ENCODE measurements around the gene RAB12. TPM values are rescaled to one million over a fixed set of nuclear protein-coding genes. Genes with fewer than 3 reads are reported as not detected.
"Not testable (repeated sequence)": the region's sequence is repeated elsewhere in the genome, so short reads cannot be mapped to it uniquely, and the experiment has no call there.

The RAB12 gene
- total RNA-seq, 8 experiments from 2014 or later, result 18.5 to 70.6 (median 28.2) TPM

GRCh38 chr18:8632386-8632785, 23.1 kb downstream of the RAB12 start:
- no peak for ATAC-seq (replicated peaks in 6 of 8)
- in situ Hi-C loops (cut with MboI; ENCODE audit: low pct_unique_long_range_greater_than_20kb in 2 of 9, low sequenced_read_pairs in 9 of 9, unreplicated experiment in 9 of 9), result no loop called here
- H3K4me1 ChIP-seq (replicated peaks in 1 of 2), result peaks cover 0 to 3% of the 10 kb centered on the region in 2 donors
- no peak overlapping the region for H3K27ac ChIP-seq
- WGBS, 10 experiments, result 88 to 100% (median 100%) methylated on average over 1 to 4 of the region's 4 CpGs; no CpG with 5 or more reads in 3 of the 10 experiments
- no peak overlapping the region for H3K4me3 ChIP-seq

- Histone ChIP-seq H3K4me1 (replicated peaks in 1 of 2) (peaks cover 0 to 3% of the 10 kb centered on the region in 2 donors), H3K4me3 (no peak overlapping the region), H3K27ac (no peak overlapping the region)
- WGBS, 10 experiments, result 94 to 100% (median 98%) methylated on average over 2 to 6 of the region's 6 CpGs; no CpG with 5 or more reads in 3 of the 10 experiments
- ATAC-seq (replicated peaks in 6 of 8), result no peak
- in situ Hi-C loops (cut with MboI; ENCODE audit: low pct_unique_long_range_greater_than_20kb in 2 of 9, low sequenced_read_pairs in 9 of 9, unreplicated experiment in 9 of 9), result no loop called here
Observed at GRCh38 chr18:8634508-8634907, 25.3 kb downstream of the RAB12 start.

GRCh38 chr18:8635087-8635486, 25.9 kb downstream of the RAB12 start:
- in situ Hi-C loops (cut with MboI; ENCODE audit: low pct_unique_long_range_greater_than_20kb in 2 of 9, low sequenced_read_pairs in 9 of 9, unreplicated experiment in 9 of 9), result no loop called here
- WGBS, 10 experiments, result 75 to 100% (median 96%) methylated on average over 1 to 3 of the region's 3 CpGs; no CpG with 5 or more reads in 1 of the 10 experiments
- ATAC-seq (replicated peaks in 6 of 8), result no peak

DNA sequence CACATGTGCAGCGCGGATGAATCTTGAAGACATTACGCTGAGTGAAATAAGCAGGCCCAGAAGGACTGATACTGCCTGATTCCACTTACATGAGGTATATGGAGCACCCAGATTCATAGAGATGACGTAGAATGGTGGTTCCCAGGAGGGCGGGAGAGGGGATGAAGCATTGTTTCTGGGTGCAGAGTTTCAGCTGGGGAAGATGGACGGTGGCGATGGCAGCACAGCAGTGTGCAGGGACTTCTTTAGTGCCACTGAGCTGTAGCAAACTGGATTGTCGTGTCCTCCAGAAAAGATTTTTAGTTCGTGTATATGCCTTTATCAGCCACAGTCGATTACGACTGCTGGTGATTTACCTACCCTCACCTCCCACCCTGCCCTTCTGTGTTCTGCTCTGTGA, 30.5 kb downstream of the RAB12 start:
- 90 to 100% (median 96%) methylated on average over 1 to 11 of the region's 11 CpGs; no CpG with 5 or more reads in 1 of the 10 experiments for WGBS, 10 experiments
- Histone ChIP-seq H3K27ac (no peak overlapping the region), H3K4me1 (replicated peaks in 1 of 2) (no peaks in the 10 kb centered on the region), H3K4me3 (no peak overlapping the region)
- in situ Hi-C loops (cut with MboI; ENCODE audit: low pct_unique_long_range_greater_than_20kb in 2 of 9, low sequenced_read_pairs in 9 of 9, unreplicated experiment in 9 of 9), result no loop called here
- ATAC-seq (replicated peaks in 6 of 8), result no peak

More at GRCh38 chr18:8635087-8635486, 25.9 kb downstream of the RAB12 start:
- Histone ChIP-seq H3K27ac (no peak overlapping the region), H3K4me1 (replicated peaks in 1 of 2) (peaks cover 0 to 2% of the 10 kb centered on the region in 2 donors), H3K4me3 (no peak overlapping the region)

GRCh38 chr18:8643326-8643878, 34.2 kb downstream of the RAB12 start:
- WGBS, 10 experiments, result 0 to 100% (median 70%) methylated on average over 1 to 3 of the region's 3 CpGs; no CpG with 5 or more reads in 1 of the 10 experiments

GRCh38 chr18:8647359-8647758, 38.1 kb downstream of the RAB12 start:
- 33 to 100% (median 57%) methylated on average over 1 to 2 of the region's 3 CpGs; no CpG with 5 or more reads in 3 of the 10 experiments for WGBS, 10 experiments
- in situ Hi-C loops (cut with MboI; ENCODE audit: low pct_unique_long_range_greater_than_20kb in 2 of 9, low sequenced_read_pairs in 9 of 9, unreplicated experiment in 9 of 9); H3K4me3 ChIP-seq; ATAC-seq (replicated peaks in 6 of 8); H3K4me1 ChIP-seq (replicated peaks in 1 of 2); H3K27ac ChIP-seq: not testable (repeated sequence)

More at GRCh38 chr18:8643326-8643878, 34.2 kb downstream of the RAB12 start:
- no peak overlapping the region for H3K27ac ChIP-seq
- no peaks in the 10 kb centered on the region for H3K4me1 ChIP-seq (replicated peaks in 1 of 2)
- H3K4me3 ChIP-seq, result no peak overlapping the region
- no peak for ATAC-seq (replicated peaks in 6 of 8)
- in situ Hi-C loops (cut with MboI; ENCODE audit: low pct_unique_long_range_greater_than_20kb in 2 of 9, low sequenced_read_pairs in 9 of 9, unreplicated experiment in 9 of 9), result no loop called here

DNA sequence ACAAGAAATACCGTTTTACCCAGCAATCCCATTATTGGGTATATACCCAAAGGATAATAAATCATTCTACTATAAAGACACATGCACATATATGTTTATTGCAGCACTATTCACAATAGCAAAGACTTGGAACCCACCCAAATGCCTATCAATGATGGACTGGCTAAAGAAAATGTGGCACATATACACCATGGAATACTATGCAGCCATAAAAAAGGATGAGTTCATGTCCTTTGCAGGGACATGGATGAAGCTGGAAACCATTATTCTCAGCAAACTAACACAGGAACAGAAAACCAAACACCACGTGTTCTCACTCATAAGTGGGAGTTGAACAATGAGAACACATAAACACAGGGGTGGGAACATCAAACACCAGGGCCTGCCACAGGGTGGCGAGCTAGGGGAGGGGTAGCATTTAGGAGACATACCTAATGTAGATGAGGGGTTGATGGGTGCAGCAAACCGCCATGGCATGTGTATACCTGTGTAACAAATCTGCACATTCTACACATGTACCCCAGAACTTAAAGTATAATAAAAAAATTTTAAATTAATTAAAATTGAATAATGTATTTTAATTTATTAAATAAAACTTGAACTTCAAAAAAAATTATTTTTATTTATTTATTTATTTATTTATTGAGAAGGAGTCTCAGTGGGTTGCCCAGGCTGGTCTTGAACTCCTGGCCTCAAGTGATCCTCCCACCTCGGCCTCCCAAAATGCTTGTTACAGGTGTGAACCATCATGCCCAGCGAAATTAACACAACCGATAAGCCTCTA, 42.4 kb downstream of the RAB12 start:
- in situ Hi-C loops (cut with MboI; ENCODE audit: low pct_unique_long_range_greater_than_20kb in 2 of 9, low sequenced_read_pairs in 9 of 9, unreplicated experiment in 9 of 9), result loop anchor here in 8 of 9 experiments (10.0 to 25.0 kb wide), 2 partner anchors 333 to 336 kb away; no protein-coding TSS in a partner anchor
- not testable (repeated sequence) for H3K27ac ChIP-seq; ATAC-seq (replicated peaks in 6 of 8); H3K4me3 ChIP-seq; H3K4me1 ChIP-seq (replicated peaks in 1 of 2)
- 67 to 100% (median 90%) methylated on average over 2 to 6 of the region's 7 CpGs; no CpG with 5 or more reads in 2 of the 10 experiments for WGBS, 10 experiments

DNA sequence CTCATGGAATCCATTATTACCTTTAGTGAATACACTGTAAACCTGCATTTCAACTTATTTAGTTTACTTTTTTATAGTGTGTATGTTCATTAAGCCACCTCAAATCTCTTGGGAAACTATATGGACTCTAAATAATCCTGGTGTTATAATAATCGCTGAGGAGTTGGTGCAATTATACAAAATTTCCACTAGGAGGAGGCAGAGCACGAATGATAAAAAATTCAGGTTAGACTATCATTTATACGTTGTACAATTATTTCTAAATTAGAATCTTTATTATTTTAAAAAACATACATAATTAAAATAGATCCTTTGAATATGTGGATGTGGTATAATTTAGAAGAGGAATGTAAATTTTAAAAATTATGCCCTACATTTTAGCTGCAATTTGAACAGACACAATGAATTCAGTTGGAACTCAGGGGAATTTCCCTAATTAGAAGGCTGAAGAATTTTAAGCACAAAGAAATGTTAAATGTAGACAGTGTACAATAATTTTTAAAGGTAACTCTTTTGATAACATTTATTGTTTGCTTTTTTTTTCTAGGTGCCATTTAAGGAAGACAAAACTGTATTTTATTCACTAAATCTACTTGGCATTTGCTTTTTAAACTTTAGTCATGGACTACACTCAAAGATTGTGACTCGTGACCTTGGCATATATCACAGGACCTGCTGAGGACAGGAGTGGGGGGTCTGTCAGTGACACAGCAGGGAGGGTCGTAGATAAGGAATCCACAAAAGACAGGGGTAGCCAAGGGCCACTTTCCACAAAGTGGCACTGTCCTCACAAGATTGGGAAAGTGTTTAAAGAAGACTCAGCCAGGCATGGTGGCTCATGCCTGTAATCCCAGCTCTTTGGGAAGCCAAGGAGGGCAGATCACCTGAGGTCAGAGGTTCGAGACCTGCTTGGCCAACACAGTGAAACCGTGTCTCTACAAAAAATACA, 45.5 kb downstream of the RAB12 start:
- Histone ChIP-seq H3K4me1 (replicated peaks in 1 of 2) (peaks cover 14 to 16% of the 10 kb centered on the region in 2 donors), H3K4me3 (no peak overlapping the region), H3K27ac (no peak overlapping the region)
- ATAC-seq (replicated peaks in 6 of 8), result peak in 1 of 8 experiments; percentile 41
- WGBS, 10 experiments, result 0 to 39% (median 6%) methylated on average over 1 to 6 of the region's 7 CpGs
- in situ Hi-C loops (cut with MboI; ENCODE audit: low pct_unique_long_range_greater_than_20kb in 2 of 9, low sequenced_read_pairs in 9 of 9, unreplicated experiment in 9 of 9), result loop anchor here in 8 of 9 experiments (10.0 to 25.0 kb wide), 2 partner anchors 330 to 333 kb away; no protein-coding TSS in a partner anchor

DNA sequence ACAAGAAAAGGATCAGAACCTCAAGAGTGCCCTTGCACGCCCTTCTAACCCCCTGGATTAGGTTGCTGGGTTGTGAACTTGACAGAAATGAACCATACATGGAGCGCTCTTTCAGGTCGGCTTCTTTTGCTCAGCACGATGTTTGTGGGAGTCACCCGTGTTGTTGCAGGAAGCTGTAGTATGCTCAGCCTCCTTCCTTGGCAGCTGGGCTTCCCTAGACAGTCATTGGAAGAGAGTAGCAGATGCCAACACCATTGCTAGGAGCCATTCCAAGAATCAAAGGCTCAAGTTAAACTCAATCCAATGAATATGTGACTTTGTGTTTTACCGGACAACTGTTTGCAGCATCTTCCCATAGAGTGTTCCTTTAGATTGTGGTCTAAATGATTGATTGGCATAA, 47.0 kb downstream of the RAB12 start:
- in situ Hi-C loops (cut with MboI; ENCODE audit: low pct_unique_long_range_greater_than_20kb in 2 of 9, low sequenced_read_pairs in 9 of 9, unreplicated experiment in 9 of 9), result loop anchor here in 8 of 9 experiments (10.0 to 25.0 kb wide), 2 partner anchors 329 to 331 kb away; no protein-coding TSS in a partner anchor
- Histone ChIP-seq H3K27ac (no peak overlapping the region), H3K4me1 (replicated peaks in 1 of 2) (peaks cover 18 to 20% of the 10 kb centered on the region in 2 donors), H3K4me3 (no peak overlapping the region)
- WGBS, 10 experiments, result 60 to 94% (median 80%) methylated on average over 1 to 6 of the region's 6 CpGs; no CpG with 5 or more reads in 4 of the 10 experiments
- ATAC-seq (replicated peaks in 6 of 8), result no peak

- ATAC-seq (replicated peaks in 6 of 8), result peak in 3 of 8 experiments; percentile 20 to 22 (median 21)
- Histone ChIP-seq H3K4me3 (no peak overlapping the region), H3K27ac (peak overlapping the region in 1 of 2 donors; percentile 5), H3K4me1 (replicated peaks in 1 of 2) (peaks cover 27 to 28% of the 10 kb centered on the region in 2 donors)
- 65 to 89% (median 78%) methylated on average over 2 to 12 of the region's 14 CpGs; no CpG with 5 or more reads in 1 of the 10 experiments for WGBS, 10 experiments
- in situ Hi-C loops (cut with MboI; ENCODE audit: low pct_unique_long_range_greater_than_20kb in 2 of 9, low sequenced_read_pairs in 9 of 9, unreplicated experiment in 9 of 9), result loop anchor here in 8 of 9 experiments (10.0 to 25.0 kb wide), 2 partner anchors 328 to 330 kb away; no protein-coding TSS in a partner anchor
Observed at GRCh38 chr18:8657050-8657820, 48.0 kb downstream of the RAB12 start.

DNA sequence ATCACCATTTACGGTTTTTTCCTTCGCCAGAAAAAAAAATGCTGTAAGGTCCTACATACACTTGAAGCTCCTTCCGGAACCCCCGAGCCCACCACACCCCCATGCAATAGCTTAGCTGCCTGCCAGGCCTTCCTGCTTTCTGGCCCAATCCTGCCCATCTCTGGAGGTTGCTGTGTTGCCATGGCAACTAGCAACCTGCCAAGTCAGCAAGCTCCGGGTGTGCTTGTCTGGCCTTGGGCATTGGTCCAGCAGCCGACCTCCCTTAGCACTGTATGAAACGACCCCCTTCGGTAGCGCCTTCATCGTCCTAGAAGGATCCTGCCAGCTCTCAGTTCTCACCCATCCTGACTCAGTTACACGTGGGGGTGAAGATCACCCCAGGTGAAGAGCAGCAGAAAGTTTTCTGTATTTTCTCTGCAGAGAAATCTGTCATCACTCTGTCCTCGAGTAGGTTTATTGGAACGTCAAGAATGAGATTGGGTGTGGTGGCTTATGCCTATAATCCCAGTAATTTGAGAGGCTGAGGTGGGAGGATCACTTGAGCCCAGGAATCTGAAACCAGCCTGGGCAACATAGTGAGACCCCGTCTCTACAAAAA, 48.7 kb downstream of the RAB12 start:
- ATAC-seq (replicated peaks in 6 of 8), result peak in 6 of 8 experiments; percentile 6 to 75 (median 64)
- in situ Hi-C loops (cut with MboI; ENCODE audit: low pct_unique_long_range_greater_than_20kb in 2 of 9, low sequenced_read_pairs in 9 of 9, unreplicated experiment in 9 of 9), result loop anchor here in 8 of 9 experiments (10.0 to 25.0 kb wide), 2 partner anchors 327 to 329 kb away; no protein-coding TSS in a partner anchor
- H3K27ac ChIP-seq, result peak overlapping the region in 1 of 2 donors; percentile 5

More for the DNA sequence above, 48.7 kb downstream of the RAB12 start:
- H3K4me3 ChIP-seq, result no peak overlapping the region
- peaks cover 34 to 36% of the 10 kb centered on the region in 2 donors for H3K4me1 ChIP-seq (replicated peaks in 1 of 2)
- WGBS, 10 experiments, result 33 to 74% (median 63%) methylated on average over 3 to 14 of the region's 14 CpGs
